HepG2 (cell line): ENCODE measurements around the gene S1PR2. TPM values are rescaled to one million over a fixed set of nuclear protein-coding genes. Genes with fewer than 3 reads are reported as not detected.

Experiments
- ATF1 ChIP-seq: IDR thresholded peaks from 2 replicates; pipeline ENCODE4 v1.6.1; 2016; ENCODE audit warnings: mild to moderate bottlenecking, control low read depth
- JUNB ChIP-seq: sonication (generic); formaldehyde crosslinking; IDR thresholded peaks from 2 replicates; pipeline ENCODE4 v1.8.0; 2022; ENCODE audit warnings: missing genetic modification reagents, mild to moderate bottlenecking, borderline replicate concordance
- LRRFIP1 ChIP-seq: sonication (generic); formaldehyde crosslinking; conservative IDR thresholded peaks from 2 replicates; pipeline ENCODE4 v1.4.0; 2020; ENCODE audit warnings: missing genetic modification reagents
- MED13 ChIP-seq: sonication (generic); formaldehyde crosslinking; IDR thresholded peaks from 2 replicates; pipeline ENCODE4 v1.5.0; 2020; ENCODE audit warnings: missing genetic modification reagents
- MYC ChIP-seq: sonication (generic); formaldehyde crosslinking; IDR thresholded peaks from 2 replicates; pipeline ENCODE4 v1.9.0; 2021; ENCODE audit warnings: missing genetic modification reagents, borderline replicate concordance
- NCOA5 ChIP-seq: sonication (generic); formaldehyde crosslinking; IDR thresholded peaks from 2 replicates; pipeline ENCODE4 v1.4.0; 2020; ENCODE audit warnings: missing genetic modification reagents
- NFE2 ChIP-seq: sonication (generic); formaldehyde crosslinking; IDR thresholded peaks from 2 replicates; pipeline ENCODE4 v1.4.0; 2020; ENCODE audit warnings: missing genetic modification reagents
- ZBTB14 ChIP-seq: sonication (generic); formaldehyde crosslinking; IDR thresholded peaks from 2 replicates; pipeline ENCODE4 v1.4.0; 2020; ENCODE audit warnings: missing genetic modification reagents
- ZFP36 ChIP-seq: fragments of 150-350 bp; IDR thresholded peaks from 2 replicates; pipeline ENCODE4 v1.6.1; 2018; ENCODE audit warnings: borderline replicate concordance, low read length, low read depth; ENCODE audit not compliant: partially characterized antibody
- ZNF598 ChIP-seq: sonication (generic); formaldehyde crosslinking; IDR thresholded peaks from 2 replicates; pipeline ENCODE4 v1.5.1; 2020; ENCODE audit warnings: mild to moderate bottlenecking, missing genetic modification reagents, borderline replicate concordance
- ZNF709 ChIP-seq: sonication (generic); formaldehyde crosslinking; IDR thresholded peaks from 2 replicates; pipeline ENCODE4 v1.5.0; 2020; ENCODE audit warnings: mild to moderate bottlenecking, missing genetic modification reagents
- polyA plus RNA-seq, 8 experiments: library from polyadenylated mRNA; depleted of rRNA in 3 of 8; stranded (reverse) in 7 of 8; unstranded in 1 of 8; fragments of >200 nt; fragmentation: Illumina TruSeq in 4 of 8; extraction: Trizol in 4 of 8; gene quantifications; 2 replicates each; pipeline versions ENCODE4 v1.2.1 to v1.2.3, GENCODE V29; 2011 to 2016; ENCODE audit warnings: low read depth in 4 of 8, missing spikeins in 1 of 8, mixed read lengths in 1 of 8; ENCODE audit not compliant: insufficient read depth in 1 of 8
- total RNA-seq, 5 experiments: library from RNA; depleted of rRNA; stranded (reverse); fragments of >200 nt; fragmentation: Illumina TruSeq; extraction: Trizol; gene quantifications; 2 replicates each; pipeline ENCODE4 v1.2.3, GENCODE V29; 2016; ENCODE audit warnings: low read depth in 1 of 5
- TF ChIP-seq, protein P1 (sequence below): sonication (generic); formaldehyde crosslinking; IDR thresholded peaks from 2 replicates; pipeline ENCODE4 v1.8.0; 2023; ENCODE audit warnings: mild to moderate bottlenecking, missing genetic modification reagents
- TF ChIP-seq, protein P2 (sequence below): sonication (generic); formaldehyde crosslinking; IDR thresholded peaks from 2 replicates; pipeline ENCODE4 v1.5.0; 2020; ENCODE audit warnings: mild to moderate bottlenecking, missing genetic modification reagents, borderline replicate concordance
- TF ChIP-seq, protein P3 (sequence below), 2 experiments: sonication (generic) in 1 of 2; formaldehyde crosslinking in 1 of 2; IDR thresholded peaks; 2 replicates each; pipeline versions ENCODE4 v1.5.1 to v1.6.1; 2011 to 2020; ENCODE audit warnings: borderline replicate concordance in 1 of 2, low read depth in 1 of 2, low read length in 1 of 2, mild to moderate bottlenecking in 1 of 2, missing genetic modification reagents in 1 of 2, moderate library complexity in 1 of 2

The S1PR2 gene
- total and polyA plus RNA-seq, 2 of the 13 experiments (the other 11 are each of a cell fraction or from before 2014, with no cell fraction given): 0.91 to 1.3 TPM

GRCh38 chr19:10251792-10252694 is 20.9 kb upstream of the S1PR2 start, which contains the start of gene MRPL4 (continued):
- TF ChIP-seq MYC (CRISPR knock-in tag): peak; percentile 98
- peak; percentile 85; the same call in 1 of the 2 replicates for TF ChIP-seq ZNF598 (CRISPR knock-in tag)
- peak; percentile 82 for TF ChIP-seq ZNF709 (CRISPR knock-in tag)
- TF ChIP-seq ZFP36: no peak
- TF ChIP-seq ATF1: peak; percentile 98
- peak; percentile 61; the same call in 1 of the 2 replicates for TF ChIP-seq ZBTB14
- TF ChIP-seq, protein P1, sequence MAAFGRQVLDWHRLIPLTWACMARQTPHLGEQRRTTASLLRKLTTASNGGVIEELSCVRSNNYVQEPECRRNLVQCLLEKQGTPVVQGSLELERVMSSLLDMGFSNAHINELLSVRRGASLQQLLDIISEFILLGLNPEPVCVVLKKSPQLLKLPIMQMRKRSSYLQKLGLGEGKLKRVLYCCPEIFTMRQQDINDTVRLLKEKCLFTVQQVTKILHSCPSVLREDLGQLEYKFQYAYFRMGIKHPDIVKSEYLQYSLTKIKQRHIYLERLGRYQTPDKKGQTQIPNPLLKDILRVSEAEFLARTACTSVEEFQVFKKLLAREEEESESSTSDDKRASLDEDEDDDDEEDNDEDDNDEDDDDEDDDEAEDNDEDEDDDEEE (CRISPR knock-in tag): peak; percentile 80
- TF ChIP-seq, protein P2, sequence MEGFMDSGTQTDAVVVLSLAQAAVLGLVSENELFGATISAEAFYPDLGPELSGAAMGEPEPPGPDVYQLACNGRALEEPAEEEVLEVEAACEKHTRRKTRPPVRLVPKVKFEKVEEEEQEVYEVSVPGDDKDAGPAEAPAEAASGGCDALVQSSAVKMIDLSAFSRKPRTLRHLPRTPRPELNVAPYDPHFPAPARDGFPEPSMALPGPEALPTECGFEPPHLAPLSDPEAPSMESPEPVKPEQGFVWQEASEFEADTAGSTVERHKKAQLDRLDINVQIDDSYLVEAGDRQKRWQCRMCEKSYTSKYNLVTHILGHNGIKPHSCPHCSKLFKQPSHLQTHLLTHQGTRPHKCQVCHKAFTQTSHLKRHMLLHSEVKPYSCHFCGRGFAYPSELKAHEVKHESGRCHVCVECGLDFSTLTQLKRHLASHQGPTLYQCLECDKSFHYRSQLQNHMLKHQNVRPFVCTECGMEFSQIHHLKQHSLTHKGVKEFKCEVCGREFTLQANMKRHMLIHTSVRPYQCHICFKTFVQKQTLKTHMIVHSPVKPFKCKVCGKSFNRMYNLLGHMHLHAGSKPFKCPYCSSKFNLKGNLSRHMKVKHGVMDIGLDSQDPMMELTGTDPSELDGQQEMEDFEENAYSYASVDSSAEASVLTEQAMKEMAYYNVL (CRISPR knock-in tag): peak; percentile 62; the same call in 1 of the 2 replicates
- TF ChIP-seq LRRFIP1 (CRISPR knock-in tag): no peak
- TF ChIP-seq, protein P3, sequence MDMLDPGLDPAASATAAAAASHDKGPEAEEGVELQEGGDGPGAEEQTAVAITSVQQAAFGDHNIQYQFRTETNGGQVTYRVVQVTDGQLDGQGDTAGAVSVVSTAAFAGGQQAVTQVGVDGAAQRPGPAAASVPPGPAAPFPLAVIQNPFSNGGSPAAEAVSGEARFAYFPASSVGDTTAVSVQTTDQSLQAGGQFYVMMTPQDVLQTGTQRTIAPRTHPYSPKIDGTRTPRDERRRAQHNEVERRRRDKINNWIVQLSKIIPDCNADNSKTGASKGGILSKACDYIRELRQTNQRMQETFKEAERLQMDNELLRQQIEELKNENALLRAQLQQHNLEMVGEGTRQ (IDR thresholded peaks at IDR 0.05; ENCODE audit: low read depth, low read length): no peak
- TF ChIP-seq, protein P3 (CRISPR knock-in tag; IDR thresholded peaks at IDR 0.05; ENCODE audit: borderline replicate concordance): peak; percentile 26; the same call in 1 of the 2 replicates
- TF ChIP-seq NCOA5 (CRISPR knock-in tag): no peak
- TF ChIP-seq NFE2 (CRISPR knock-in tag): no peak
- TF ChIP-seq MED13 (CRISPR knock-in tag): peak; percentile 83
- TF ChIP-seq JUNB (CRISPR knock-in tag): peak; percentile 22; the same call in 1 of the 2 replicates
